ENCODE measurements around the gene MACROD2.
"Not testable (repeated sequence)": the region's sequence is repeated elsewhere in the genome, so short reads cannot be mapped to it uniquely, and the experiment has no call there.

Gene MACROD2

DNA sequence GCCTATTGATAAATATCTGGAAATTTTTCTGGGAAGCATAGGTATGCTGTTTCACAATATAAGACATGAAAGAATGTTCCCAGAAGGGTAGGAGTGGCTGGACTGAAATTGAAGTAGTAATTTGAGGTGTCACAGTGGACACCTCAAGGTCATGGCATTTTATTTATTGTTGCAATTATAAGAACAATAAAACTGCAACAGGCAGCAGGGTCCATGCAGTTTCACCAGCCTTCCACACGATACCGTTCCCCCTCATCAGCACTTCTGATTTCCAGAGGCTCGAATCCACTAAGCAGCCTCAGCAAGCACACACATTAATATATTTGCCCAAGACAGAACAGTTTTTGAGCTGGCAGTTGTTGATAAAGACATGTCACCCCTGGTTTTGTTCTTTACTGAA, 1540.5 kb downstream of the MACROD2 start:
- no peak for DNase-seq (ENCODE audit: extremely low read depth, low read depth)
- no peak overlapping the region for H3K4me3 ChIP-seq (replicated peaks; ENCODE audit: low read depth, low read length)
- TF ChIP-seq CTCF (IDR thresholded peaks at IDR 0.05; ENCODE audit: low read depth, low read length, missing control alignments), result no peak

DNA sequence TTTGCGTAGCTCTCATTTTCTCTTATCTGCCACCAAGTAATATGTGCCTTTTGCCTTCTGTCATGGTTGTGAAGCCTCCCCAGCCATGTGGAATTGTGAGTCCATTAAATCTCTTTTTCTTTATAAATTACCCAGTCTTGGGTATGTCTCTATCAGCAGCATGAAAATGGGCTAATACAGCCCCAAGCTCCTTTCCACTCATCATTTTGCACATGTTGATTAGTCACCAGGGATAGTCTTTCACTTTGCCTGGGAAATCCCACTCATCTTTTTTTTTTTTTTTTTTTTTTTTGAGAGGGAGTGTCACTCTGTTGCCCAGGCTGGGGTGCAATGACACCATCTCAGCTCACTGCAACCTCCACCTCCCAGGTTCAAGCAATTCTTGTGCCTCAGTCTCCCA, 1541.9 kb downstream of the MACROD2 start:
- DNase-seq (ENCODE audit: extremely low read depth, low read depth); H3K4me3 ChIP-seq (replicated peaks; ENCODE audit: low read depth, low read length): not testable (repeated sequence)

DNA sequence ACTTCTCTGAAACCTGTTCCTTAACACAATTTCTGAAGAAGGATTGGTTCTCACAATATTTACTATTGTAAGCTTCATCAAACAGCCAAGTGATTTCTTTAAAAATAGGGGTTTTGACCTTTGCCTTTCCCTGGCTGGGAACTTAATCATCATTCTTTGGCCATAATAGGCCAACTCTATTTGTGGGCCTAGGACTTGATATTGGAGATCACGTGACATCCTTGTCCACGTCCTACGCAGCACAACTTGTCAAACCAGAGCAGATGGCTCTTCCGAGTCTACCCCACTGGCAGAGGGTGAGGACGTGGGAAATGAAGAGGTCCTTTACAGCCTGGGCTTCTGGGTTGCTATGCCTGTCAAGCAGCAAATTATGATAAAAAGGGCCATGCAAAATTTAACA, 1547.3 kb downstream of the MACROD2 start:
- no peak for DNase-seq (ENCODE audit: extremely low read depth, low read depth)
- TF ChIP-seq CTCF (IDR thresholded peaks at IDR 0.05; ENCODE audit: low read depth, low read length, missing control alignments), result no peak
- no peak overlapping the region for H3K4me3 ChIP-seq (replicated peaks; ENCODE audit: low read depth, low read length)

GRCh38 chr20:15544742-15545141, 1549.4 kb downstream of the MACROD2 start:
- no peak for DNase-seq (ENCODE audit: extremely low read depth, low read depth)
- no peak for TF ChIP-seq CTCF (IDR thresholded peaks at IDR 0.05; ENCODE audit: low read depth, low read length, missing control alignments)
- no peak overlapping the region for H3K4me3 ChIP-seq (replicated peaks; ENCODE audit: low read depth, low read length)

GRCh38 chr20:15546525-15547023, 1551.3 kb downstream of the MACROD2 start:
- TF ChIP-seq CTCF (IDR thresholded peaks at IDR 0.05; ENCODE audit: low read depth, low read length, missing control alignments), result no peak
- DNase-seq (ENCODE audit: extremely low read depth, low read depth), result no peak

GRCh38 chr20:15547119-15547518, 1551.8 kb downstream of the MACROD2 start:
- DNase-seq (ENCODE audit: extremely low read depth, low read depth), result no peak
- TF ChIP-seq CTCF (IDR thresholded peaks at IDR 0.05; ENCODE audit: low read depth, low read length, missing control alignments), result no peak
- H3K4me3 ChIP-seq (replicated peaks; ENCODE audit: low read depth, low read length), result no peak overlapping the region

More at GRCh38 chr20:15546525-15547023, 1551.3 kb downstream of the MACROD2 start:
- no peak overlapping the region for H3K4me3 ChIP-seq (replicated peaks; ENCODE audit: low read depth, low read length)

- no peak for DNase-seq (ENCODE audit: extremely low read depth, low read depth)
- TF ChIP-seq CTCF (IDR thresholded peaks at IDR 0.05; ENCODE audit: low read depth, low read length, missing control alignments), result no peak
- no peak overlapping the region for H3K4me3 ChIP-seq (replicated peaks; ENCODE audit: low read depth, low read length)
These were observed 1555.0 kb downstream of the MACROD2 start for GRCh38 chr20:15550116-15550870.

Data from HFF-Myc (cell line).